HepG2 (cell line): Measurements from ENCODE around the gene DTX4. TPM values are rescaled to one million over a fixed set of nuclear protein-coding genes. Genes with fewer than 3 reads are reported as not detected.

Experiments
- DR1 ChIP-seq: sonication (generic); formaldehyde crosslinking; IDR thresholded peaks from 2 replicates; pipeline ENCODE4 v1.8.0; 2021; ENCODE audit warnings: mild to moderate bottlenecking, missing genetic modification reagents, inconsistent platforms
- EED ChIP-seq: sonication (generic); formaldehyde crosslinking; IDR thresholded peaks from 2 replicates; pipeline ENCODE4 v1.5.0; 2020; ENCODE audit warnings: mild to moderate bottlenecking, missing genetic modification reagents
- KIAA2018 ChIP-seq: sonication (generic); formaldehyde crosslinking; IDR thresholded peaks from 2 replicates; pipeline ENCODE4 v1.5.0; 2020; ENCODE audit warnings: mild to moderate bottlenecking, missing genetic modification reagents, borderline replicate concordance
- MXD4 ChIP-seq: IDR thresholded peaks from 2 replicates; pipeline ENCODE4 v1.6.1; 2016; ENCODE audit warnings: mild to moderate bottlenecking, missing biosample characterization, missing genetic modification reagents
- ZNF512 ChIP-seq: sonication (generic); formaldehyde crosslinking; IDR thresholded peaks from 2 replicates; pipeline ENCODE4 v1.4.0; 2020; ENCODE audit warnings: mild to moderate bottlenecking, missing genetic modification reagents
- ZNF598 ChIP-seq: sonication (generic); formaldehyde crosslinking; IDR thresholded peaks from 2 replicates; pipeline ENCODE4 v1.5.1; 2020; ENCODE audit warnings: mild to moderate bottlenecking, missing genetic modification reagents, borderline replicate concordance
- polyA plus RNA-seq, 8 experiments: library from polyadenylated mRNA; depleted of rRNA in 3 of 8; stranded (reverse) in 7 of 8; unstranded in 1 of 8; fragments of >200 nt; fragmentation: Illumina TruSeq in 4 of 8; extraction: Trizol in 4 of 8; gene quantifications; 2 replicates each; pipeline versions ENCODE4 v1.2.1 to v1.2.3, GENCODE V29; 2011 to 2016; ENCODE audit warnings: low read depth in 4 of 8, missing spikeins in 1 of 8, mixed read lengths in 1 of 8; ENCODE audit not compliant: insufficient read depth in 1 of 8
- total RNA-seq, 5 experiments: library from RNA; depleted of rRNA; stranded (reverse); fragments of >200 nt; fragmentation: Illumina TruSeq; extraction: Trizol; gene quantifications; 2 replicates each; pipeline ENCODE4 v1.2.3, GENCODE V29; 2016; ENCODE audit warnings: low read depth in 1 of 5
- TF ChIP-seq, protein P1 (sequence below): sonication (generic); formaldehyde crosslinking; IDR thresholded peaks from 2 replicates; pipeline ENCODE4 v1.4.0; 2020; ENCODE audit warnings: missing genetic modification reagents, borderline replicate concordance
- TF ChIP-seq, protein P2 (sequence below): IDR thresholded peaks from 2 replicates; pipeline ENCODE4 v1.6.1; 2012; ENCODE audit warnings: low read length, improper control_type of control experiment

Gene DTX4
- total and polyA plus RNA-seq, 2 of the 13 experiments (the other 11 are each of a cell fraction or from before 2014, with no cell fraction given), result 0.67 to 5.6 TPM

GRCh38 chr11:59142530-59143507, 29.1 kb upstream of the DTX4 start, which contains the start of gene FAM111A (continued):
- TF ChIP-seq EED (CRISPR knock-in tag) (peak; percentile 27; the same call in 1 of the 2 replicates), DR1 (CRISPR knock-in tag) (peak; percentile 53), ZNF598 (CRISPR knock-in tag) (no peak), ZNF512 (CRISPR knock-in tag) (0 out of 2 replicates have a peak, but pooled peaks have one; percentile 14), MXD4 (CRISPR knock-in tag) (no peak; the same call in 1 of the 2 replicates), KIAA2018 (no peak)
- TF ChIP-seq, protein P1, sequence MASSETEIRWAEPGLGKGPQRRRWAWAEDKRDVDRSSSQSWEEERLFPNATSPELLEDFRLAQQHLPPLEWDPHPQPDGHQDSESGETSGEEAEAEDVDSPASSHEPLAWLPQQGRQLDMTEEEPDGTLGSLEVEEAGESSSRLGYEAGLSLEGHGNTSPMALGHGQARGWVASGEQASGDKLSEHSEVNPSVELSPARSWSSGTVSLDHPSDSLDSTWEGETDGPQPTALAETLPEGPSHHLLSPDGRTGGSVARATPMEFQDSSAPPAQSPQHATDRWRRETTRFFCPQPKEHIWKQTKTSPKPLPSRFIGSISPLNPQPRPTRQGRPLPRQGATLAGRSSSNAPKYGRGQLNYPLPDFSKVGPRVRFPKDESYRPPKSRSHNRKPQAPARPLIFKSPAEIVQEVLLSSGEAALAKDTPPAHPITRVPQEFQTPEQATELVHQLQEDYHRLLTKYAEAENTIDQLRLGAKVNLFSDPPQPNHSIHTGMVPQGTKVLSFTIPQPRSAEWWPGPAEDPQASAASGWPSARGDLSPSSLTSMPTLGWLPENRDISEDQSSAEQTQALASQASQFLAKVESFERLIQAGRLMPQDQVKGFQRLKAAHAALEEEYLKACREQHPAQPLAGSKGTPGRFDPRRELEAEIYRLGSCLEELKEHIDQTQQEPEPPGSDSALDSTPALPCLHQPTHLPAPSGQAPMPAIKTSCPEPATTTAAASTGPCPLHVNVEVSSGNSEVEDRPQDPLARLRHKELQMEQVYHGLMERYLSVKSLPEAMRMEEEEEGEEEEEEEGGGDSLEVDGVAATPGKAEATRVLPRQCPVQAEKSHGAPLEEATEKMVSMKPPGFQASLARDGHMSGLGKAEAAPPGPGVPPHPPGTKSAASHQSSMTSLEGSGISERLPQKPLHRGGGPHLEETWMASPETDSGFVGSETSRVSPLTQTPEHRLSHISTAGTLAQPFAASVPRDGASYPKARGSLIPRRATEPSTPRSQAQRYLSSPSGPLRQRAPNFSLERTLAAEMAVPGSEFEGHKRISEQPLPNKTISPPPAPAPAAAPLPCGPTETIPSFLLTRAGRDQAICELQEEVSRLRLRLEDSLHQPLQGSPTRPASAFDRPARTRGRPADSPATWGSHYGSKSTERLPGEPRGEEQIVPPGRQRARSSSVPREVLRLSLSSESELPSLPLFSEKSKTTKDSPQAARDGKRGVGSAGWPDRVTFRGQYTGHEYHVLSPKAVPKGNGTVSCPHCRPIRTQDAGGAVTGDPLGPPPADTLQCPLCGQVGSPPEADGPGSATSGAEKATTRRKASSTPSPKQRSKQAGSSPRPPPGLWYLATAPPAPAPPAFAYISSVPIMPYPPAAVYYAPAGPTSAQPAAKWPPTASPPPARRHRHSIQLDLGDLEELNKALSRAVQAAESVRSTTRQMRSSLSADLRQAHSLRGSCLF (CRISPR knock-in tag), result no peak
- TF ChIP-seq, protein P2, sequence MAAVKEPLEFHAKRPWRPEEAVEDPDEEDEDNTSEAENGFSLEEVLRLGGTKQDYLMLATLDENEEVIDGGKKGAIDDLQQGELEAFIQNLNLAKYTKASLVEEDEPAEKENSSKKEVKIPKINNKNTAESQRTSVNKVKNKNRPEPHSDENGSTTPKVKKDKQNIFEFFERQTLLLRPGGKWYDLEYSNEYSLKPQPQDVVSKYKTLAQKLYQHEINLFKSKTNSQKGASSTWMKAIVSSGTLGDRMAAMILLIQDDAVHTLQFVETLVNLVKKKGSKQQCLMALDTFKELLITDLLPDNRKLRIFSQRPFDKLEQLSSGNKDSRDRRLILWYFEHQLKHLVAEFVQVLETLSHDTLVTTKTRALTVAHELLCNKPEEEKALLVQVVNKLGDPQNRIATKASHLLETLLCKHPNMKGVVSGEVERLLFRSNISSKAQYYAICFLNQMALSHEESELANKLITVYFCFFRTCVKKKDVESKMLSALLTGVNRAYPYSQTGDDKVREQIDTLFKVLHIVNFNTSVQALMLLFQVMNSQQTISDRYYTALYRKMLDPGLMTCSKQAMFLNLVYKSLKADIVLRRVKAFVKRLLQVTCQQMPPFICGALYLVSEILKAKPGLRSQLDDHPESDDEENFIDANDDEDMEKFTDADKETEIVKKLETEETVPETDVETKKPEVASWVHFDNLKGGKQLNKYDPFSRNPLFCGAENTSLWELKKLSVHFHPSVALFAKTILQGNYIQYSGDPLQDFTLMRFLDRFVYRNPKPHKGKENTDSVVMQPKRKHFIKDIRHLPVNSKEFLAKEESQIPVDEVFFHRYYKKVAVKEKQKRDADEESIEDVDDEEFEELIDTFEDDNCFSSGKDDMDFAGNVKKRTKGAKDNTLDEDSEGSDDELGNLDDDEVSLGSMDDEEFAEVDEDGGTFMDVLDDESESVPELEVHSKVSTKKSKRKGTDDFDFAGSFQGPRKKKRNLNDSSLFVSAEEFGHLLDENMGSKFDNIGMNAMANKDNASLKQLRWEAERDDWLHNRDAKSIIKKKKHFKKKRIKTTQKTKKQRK, result no peak
